Fibroblast of gingiva (primary cell): Measurements from ENCODE around the gene PIP5K1A.
"Not testable (repeated sequence)": the region's sequence is repeated elsewhere in the genome, so short reads cannot be mapped to it uniquely, and the experiment has no call there.

Experiments used
- DNase-seq: peaks from one replicate; pipeline ENCODE4 v3.0.0-alpha.2; 2011; ENCODE audit warnings: low read depth

PIP5K1A gene, protein sequence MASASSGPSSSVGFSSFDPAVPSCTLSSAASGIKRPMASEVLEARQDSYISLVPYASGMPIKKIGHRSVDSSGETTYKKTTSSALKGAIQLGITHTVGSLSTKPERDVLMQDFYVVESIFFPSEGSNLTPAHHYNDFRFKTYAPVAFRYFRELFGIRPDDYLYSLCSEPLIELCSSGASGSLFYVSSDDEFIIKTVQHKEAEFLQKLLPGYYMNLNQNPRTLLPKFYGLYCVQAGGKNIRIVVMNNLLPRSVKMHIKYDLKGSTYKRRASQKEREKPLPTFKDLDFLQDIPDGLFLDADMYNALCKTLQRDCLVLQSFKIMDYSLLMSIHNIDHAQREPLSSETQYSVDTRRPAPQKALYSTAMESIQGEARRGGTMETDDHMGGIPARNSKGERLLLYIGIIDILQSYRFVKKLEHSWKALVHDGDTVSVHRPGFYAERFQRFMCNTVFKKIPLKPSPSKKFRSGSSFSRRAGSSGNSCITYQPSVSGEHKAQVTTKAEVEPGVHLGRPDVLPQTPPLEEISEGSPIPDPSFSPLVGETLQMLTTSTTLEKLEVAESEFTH

DNA sequence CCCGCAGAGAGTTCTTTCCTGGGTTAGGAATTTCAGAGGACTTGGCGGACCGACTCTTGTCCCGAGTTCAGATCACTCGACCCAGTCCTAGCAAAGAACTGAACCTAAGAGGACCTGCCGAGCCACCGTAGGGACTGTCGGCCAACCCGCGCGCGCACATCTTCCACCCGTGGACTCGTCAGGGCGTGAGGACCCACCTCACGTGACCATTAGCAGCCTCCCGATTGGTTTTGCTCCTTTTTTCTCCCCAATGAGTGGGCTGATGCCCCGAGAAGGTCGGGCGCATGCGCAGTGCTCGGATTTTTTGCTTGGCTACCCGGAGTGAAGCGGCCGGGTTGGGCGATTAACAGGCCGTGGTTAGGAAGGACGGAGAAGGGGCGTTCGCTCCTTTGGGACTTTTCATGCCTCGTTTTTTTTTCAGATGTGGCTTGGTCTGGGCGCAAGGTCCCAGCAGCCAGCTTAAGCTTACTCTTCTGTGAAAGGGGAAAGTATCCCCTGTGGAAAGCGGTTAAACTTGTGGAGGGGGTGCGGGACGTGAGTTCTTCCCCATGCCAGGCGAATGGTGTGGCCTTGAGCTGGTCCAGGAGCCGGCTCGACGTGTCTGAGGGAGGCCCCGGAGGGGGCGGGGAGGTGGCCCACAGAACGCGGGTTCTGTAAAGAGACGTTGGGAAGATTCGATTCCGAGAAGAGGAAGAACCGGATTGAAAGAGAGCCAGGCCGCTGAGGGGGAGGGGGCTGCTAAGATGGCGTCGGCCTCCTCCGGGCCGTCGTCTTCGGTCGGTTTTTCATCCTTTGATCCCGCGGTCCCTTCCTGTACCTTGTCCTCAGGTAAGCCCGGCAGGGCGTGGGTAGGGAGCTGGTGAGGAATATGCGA, at the start of gene PIP5K1A:
PIP5K1A (plus strand) TSS at position 299 of the 874 bp plus-strand sequence; CDS start at position 744, 445 bp downstream.
- DNase-seq: peak; percentile 98

- DNase-seq: no peak
These were observed 41.9 kb upstream of the PIP5K1A start, which contains the start of gene TNFAIP8L2 for GRCh38 chr1:151156515-151156819. Gene TNFAIP8L2, plus strand, starts transcription at chr1:151156649. Its CDS starts 2,049 bp downstream, at chr1:151158698.

- DNase-seq: no peak
These were observed 41.3 kb upstream of the PIP5K1A start for GRCh38 chr1:151157067-151157531.

DNA sequence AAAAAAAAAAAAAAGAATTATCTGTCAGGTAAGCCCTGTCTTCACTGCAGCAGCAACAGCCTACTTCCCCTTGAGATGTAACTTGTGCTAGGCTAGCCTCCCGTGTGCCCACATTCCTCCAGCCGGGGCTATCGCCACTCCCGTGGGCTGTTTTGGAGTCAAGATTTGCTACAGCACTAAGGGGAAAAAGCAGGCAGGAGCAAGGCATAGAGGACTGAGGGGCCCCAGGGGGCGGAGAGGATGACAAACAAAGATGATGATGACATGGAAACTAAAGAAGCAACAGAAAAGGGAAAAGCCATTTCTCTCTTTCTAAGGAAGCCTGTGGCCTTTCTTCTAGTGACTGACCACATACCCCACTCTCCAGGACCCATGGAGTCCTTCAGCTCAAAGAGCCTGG, 40.0 kb upstream of the PIP5K1A start:
- DNase-seq: no peak

DNA sequence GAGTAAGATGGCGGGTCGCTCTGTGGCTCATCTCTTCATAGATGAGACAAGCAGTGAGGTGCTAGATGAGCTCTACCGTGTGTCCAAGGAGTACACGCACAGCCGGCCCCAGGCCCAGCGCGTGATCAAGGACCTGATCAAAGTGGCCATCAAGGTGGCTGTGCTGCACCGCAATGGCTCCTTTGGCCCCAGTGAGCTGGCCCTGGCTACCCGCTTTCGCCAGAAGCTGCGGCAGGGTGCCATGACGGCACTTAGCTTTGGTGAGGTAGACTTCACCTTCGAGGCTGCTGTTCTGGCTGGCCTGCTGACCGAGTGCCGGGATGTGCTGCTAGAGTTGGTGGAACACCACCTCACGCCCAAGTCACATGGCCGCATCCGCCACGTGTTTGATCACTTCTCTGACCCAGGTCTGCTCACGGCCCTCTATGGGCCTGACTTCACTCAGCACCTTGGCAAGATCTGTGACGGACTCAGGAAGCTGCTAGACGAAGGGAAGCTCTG, 39.6 kb upstream of the PIP5K1A start:
- no peak for DNase-seq

- DNase-seq: no peak
These were observed 39.0 kb upstream of the PIP5K1A start for GRCh38 chr1:151159373-151159772.

DNA sequence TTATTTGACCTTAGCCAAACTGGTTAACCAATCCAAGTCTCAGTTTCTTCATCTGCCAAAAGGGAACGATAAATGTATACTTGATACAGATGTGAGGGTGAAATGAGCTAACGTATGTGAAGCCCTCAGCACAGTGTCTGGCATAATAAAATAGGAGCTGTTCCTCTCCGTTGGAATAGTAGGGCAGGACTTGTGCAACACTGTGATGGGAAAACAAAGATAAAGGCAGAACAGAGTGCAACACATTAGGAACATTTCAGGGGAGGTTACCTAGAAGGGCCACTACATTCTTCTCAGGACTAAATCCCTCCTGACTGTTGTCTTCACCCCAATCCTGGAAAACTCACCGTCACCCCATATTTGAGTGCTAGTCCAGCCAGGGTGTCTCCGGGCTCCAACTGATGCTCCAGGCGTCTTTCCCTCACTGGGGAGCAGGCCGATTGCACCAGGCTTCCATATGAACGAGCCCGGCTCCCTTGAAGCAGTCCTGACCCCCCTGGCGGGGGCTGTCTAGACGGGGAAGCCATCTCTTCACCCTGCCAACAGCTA, 33.5 kb upstream of the PIP5K1A start:
- DNase-seq: peak; percentile 14

- peak; percentile 70 for DNase-seq
These were observed 33.0 kb upstream of the PIP5K1A start for GRCh38 chr1:151165281-151165737.

- DNase-seq: peak; percentile 99
These were observed 32.4 kb upstream of the PIP5K1A start, which contains the start of the genes LYSMD1 and SCNM1 for GRCh38 chr1:151165738-151166504. Gene LYSMD1, minus strand, starts transcription at chr1:151165902. Its CDS starts 644 bp downstream, at chr1:151165258. Gene SCNM1, plus strand, starts transcription at chr1:151166144. Its CDS starts 9 bp downstream, at chr1:151166153.

GRCh38 chr1:151166505-151166956, 31.8 kb upstream of the PIP5K1A start:
- peak; percentile 63 for DNase-seq

- no peak for DNase-seq
These were observed 31.2 kb upstream of the PIP5K1A start for GRCh38 chr1:151167116-151167515.

DNA sequence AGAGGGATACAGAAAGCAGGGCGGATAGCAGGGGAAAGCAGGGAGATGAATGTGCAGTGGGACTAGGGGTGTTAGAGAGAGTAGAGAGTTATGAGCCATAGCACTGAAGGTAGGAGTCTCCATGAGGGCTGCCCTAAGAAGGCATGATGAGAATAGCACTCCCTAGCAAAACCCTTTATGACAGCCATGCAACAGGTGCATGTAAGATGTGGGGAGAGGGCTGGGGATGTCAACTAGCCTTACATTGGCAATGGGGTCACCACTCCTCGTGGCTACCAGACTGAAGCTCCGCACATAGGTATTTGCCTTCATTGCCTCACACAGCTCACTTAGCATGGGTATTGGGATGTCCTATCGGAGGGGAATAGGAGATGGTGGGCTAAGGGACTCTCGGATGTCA, 27.2 kb upstream of the PIP5K1A start:
- DNase-seq: no peak

GRCh38 chr1:151175041-151175741, 23.2 kb upstream of the PIP5K1A start:
- DNase-seq: no peak

- DNase-seq: no peak
These were observed 22.5 kb upstream of the PIP5K1A start, which contains the start of gene TMOD4 for GRCh38 chr1:151175863-151176262. Gene TMOD4, minus strand, starts transcription at chr1:151175981. Its CDS starts 1,106 bp downstream, at chr1:151174875.

- DNase-seq: no peak
These were observed 21.8 kb upstream of the PIP5K1A start for GRCh38 chr1:151176514-151177045.

GRCh38 chr1:151184211-151184610, 14.1 kb upstream of the PIP5K1A start:
- DNase-seq: no peak

DNA sequence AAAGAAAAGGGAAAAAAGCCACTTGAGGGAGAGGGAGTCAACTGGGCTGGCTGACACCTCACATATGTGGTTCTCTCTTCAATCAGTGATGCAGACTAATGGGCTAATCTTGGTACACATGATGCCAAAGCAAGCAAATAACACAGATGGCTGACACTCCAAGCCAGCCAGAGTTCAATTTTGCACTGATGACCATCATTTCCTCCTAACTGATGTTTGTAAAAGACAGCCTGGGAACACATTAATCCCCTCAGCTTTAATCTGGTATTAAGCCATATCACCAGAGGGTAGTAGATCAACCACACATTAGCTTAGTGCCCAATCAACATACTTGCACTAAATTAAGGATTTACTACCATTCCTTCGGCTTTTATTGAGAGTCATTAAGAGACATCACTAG, 11.1 kb upstream of the PIP5K1A start:
- no peak for DNase-seq

- DNase-seq: not testable (repeated sequence)
These were observed 9.7 kb upstream of the PIP5K1A start for GRCh38 chr1:151188667-151189066.

GRCh38 chr1:151189637-151190445, 8.5 kb upstream of the PIP5K1A start, which contains the start of gene VPS72:
Gene VPS72, minus strand, starts transcription at chr1:151190197. Its CDS starts 76 bp downstream, at chr1:151190121.
- DNase-seq: peak; percentile 89
